ENCODE measurements around the gene DNAH8. TPM values are rescaled to one million over a fixed set of nuclear protein-coding genes. Genes with fewer than 3 reads are reported as not detected.

The DNAH8 gene
- polyA plus RNA-seq, 3 donors, result 0.28 to 0.47 (median 0.39) TPM

DNA sequence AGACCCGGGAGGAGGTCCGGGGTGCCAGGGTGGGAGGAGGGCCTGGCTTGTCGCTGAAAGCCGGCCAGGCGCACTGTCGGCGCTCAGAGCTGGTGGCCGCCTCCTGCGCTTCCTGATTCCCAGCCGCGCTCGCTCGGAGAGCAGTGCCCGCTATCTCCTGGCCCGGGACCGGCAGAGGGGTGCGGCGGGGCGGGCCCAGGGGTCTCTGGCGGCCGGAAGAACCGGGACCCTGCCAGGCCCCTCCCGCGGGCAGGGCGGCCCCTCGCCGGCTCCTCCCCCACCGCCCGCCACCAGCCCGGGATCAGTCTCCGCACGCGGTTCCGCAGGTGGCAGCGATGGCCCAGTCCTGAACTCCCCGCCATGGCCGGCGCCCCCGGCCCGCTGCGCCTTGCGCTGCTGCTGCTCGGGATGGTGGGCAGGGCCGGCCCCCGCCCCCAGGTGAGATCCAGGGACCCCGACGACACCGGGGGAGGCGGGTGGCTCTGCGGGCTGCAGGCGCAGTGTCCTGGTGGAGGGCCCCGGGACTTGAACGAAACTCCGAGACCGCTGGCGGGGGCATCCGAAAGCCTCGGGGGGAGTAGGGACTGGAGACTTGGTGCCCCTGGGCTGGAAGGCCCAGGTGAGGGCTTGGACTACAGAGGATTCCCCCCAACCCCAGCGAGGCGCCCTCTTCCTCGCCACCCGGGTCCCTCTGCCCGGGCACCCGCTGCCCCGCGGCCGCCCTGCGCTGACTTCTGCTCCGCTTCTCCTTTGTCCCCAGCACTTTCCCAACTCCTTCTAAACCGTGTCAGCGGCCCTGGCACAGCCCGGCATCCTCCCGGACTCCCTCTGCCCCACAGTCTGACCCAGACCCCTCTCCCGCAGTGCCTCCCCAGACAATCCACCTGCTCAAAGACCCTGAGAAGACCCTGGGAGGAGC, 333.6 kb downstream of the DNAH8 start, which contains the start of gene GLP1R:
GLP1R (plus strand) TSS at position 301 of the 919 bp plus-strand sequence; CDS start at position 361, 60 bp downstream.
- DNase-seq (ENCODE audit: low read depth in 3 of 3, low spot score in 2 of 3), result no peak

GRCh38 chr6:39049575-39050283, 334.6 kb downstream of the DNAH8 start:
- no peak for DNase-seq (ENCODE audit: low read depth in 3 of 3, low spot score in 2 of 3)

DNA sequence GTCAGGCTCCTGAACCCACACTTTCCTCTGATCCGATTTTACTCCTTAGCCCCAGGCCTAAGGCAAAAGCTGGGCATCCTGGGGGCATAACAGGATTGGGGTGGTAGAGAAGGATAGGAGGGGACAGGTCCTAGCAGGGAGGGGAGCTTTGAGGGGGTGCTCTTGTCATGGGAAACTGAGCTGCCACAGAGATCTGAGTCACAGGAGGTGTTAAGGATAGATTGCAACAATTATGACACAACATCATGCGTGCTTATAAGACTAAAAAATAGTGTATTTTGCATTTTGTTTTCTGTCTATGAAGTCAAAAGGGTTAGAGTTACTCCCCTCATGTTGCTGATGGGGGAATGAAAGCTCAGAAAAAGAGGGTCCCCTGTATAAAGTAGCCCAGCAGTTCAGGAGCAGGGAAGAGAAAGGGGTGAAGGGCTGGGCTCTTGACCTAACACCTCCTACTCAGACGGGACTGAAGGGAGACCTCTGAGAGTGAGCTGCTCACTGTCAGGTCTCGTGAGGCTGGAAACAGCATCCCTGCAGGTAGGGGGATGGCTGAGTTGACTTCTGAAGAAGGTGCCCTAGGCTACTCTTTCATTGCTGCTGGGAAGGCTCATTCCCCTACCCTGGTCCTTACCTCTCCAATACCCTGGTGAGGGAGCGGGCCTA, 335.5 kb downstream of the DNAH8 start:
- DNase-seq (ENCODE audit: low read depth in 3 of 3, low spot score in 2 of 3), result no peak

- DNase-seq (ENCODE audit: low read depth in 3 of 3, low spot score in 2 of 3), result no peak
Measured at GRCh38 chr6:39051399-39052122, 336.4 kb downstream of the DNAH8 start.

GRCh38 chr6:39053016-39053624, 338.0 kb downstream of the DNAH8 start:
- no peak for DNase-seq (ENCODE audit: low read depth in 3 of 3, low spot score in 2 of 3)

DNA sequence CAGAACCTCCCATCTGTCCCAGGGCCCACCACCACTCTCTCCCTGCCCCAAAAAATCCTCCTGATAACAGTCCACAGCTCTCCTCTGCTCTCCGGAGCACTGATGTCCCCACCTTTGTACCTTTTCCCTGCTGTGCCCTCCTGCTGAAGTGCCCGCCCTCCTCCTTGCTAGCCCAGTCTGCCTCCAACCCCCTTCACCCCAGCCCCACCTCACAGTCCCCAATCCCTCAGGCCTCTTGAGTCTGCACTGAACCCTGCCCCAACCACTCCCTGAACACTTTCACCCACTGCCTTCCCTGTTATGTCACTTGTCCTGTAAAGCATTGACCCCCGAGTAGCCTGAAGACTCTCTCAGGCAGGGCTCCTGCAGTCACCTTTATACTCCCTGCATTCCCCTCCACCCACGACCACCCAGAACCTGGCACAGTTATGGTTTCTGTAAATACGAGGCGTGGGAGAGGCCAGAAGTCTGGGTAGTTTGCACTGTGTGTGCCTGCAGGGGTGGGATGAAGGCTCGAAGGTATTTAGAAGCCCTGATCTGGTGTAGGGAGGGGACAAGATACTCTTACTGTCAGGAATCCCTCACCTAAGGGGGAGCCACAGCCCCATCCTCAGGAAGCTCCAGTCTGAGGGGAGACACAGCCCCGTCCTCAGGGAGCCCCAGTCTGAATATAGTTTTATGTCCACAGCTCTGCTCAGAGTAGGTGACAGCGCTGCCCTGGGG, 338.9 kb downstream of the DNAH8 start:
- no peak for DNase-seq (ENCODE audit: low read depth in 3 of 3, low spot score in 2 of 3)

GRCh38 chr6:39054577-39055142, 339.5 kb downstream of the DNAH8 start:
- no peak for DNase-seq (ENCODE audit: low read depth in 3 of 3, low spot score in 2 of 3)

DNA sequence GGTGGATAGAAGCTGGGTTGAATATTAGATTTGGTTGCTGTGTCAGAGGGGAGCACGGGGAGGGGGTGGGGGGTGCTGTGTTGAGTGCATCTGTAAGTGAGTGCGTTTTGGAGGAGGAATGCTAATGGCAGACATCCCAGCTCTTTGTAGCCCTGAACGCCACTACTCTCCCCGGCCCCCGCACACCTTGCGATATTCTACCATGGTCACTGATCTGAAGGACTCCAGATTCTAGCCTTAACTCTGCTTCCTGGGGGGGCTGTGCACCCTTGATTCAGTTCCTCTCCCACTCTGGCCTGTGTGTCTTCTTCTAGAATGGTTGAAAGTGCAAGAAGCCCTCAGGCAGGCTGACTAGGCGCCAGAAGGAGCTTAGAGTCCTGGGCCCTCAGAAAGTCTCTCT, 340.6 kb downstream of the DNAH8 start:
- no peak for DNase-seq (ENCODE audit: low read depth in 3 of 3, low spot score in 2 of 3)

DNA sequence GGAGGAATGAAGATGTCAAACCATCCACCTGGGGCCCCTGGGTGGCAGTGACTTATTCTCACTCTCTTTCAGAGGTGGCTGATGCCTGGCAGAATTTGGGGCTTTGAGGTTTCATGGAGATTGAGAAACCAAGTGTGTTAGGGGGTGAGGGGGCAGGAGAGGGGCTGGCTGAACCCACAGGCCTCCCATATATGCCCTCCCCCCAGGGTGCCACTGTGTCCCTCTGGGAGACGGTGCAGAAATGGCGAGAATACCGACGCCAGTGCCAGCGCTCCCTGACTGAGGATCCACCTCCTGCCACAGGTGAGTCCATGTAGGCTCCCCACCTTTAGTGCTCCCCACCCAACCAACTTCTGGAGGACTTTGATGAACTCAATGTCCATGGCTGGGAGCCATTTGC, 341.1 kb downstream of the DNAH8 start:
- DNase-seq (ENCODE audit: low read depth in 3 of 3, low spot score in 2 of 3), result no peak

DNA sequence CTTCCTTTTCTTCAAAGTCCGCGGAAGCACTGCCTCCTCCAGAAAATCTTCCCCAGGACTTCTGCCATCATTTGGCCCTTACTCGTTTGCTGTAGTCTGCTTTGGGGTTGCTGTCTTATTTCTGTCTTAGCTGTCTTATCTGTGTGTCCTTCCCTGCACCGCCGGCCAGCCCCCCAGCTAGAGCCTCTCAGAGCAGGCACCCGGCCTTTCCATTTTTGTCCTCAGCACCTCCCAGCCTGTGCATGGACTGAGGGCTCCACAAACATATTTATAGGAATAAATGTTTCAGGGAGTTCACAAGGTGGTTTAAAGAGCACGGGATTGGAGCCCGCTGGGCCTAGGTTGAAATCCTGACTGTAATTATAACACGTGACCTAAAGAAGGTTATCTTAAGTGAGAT, 341.6 kb downstream of the DNAH8 start:
- DNase-seq (ENCODE audit: low read depth in 3 of 3, low spot score in 2 of 3), result no peak

GRCh38 chr6:39057251-39058155, 342.4 kb downstream of the DNAH8 start:
- DNase-seq (ENCODE audit: low read depth in 3 of 3, low spot score in 2 of 3), result no peak

DNA sequence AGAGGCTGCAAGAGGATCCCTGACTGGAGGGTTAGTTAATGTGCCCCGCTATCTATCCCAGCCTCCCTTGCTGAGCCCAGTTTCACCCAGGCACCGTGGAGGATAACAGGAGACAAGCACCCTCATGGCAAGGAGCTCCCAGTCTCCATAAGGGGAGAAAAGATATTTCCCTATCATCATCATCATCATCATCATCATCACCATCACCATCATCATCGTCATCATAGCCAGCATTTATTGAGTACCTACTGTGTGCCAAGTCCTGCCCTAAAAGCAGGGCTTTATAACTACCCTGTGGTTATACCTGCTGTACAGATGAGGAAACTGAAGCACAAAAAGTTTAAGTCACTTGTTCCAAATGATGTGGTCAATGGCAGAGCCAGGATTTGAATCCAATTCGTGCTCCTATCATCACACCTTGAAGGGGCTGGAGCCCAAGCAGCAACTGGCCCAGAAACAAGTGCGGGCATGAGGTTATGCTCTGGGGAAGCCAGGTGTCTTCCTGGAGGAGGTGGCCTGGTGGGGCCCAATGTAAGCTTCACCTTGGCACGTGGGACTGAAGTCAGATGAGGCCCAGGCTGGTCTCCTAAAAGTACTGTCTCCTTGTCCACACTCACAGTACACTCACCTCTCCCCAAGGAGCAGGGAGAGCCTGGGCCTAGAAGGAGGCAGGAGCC, 343.5 kb downstream of the DNAH8 start:
- no peak for DNase-seq (ENCODE audit: low read depth in 3 of 3, low spot score in 2 of 3)

DNA sequence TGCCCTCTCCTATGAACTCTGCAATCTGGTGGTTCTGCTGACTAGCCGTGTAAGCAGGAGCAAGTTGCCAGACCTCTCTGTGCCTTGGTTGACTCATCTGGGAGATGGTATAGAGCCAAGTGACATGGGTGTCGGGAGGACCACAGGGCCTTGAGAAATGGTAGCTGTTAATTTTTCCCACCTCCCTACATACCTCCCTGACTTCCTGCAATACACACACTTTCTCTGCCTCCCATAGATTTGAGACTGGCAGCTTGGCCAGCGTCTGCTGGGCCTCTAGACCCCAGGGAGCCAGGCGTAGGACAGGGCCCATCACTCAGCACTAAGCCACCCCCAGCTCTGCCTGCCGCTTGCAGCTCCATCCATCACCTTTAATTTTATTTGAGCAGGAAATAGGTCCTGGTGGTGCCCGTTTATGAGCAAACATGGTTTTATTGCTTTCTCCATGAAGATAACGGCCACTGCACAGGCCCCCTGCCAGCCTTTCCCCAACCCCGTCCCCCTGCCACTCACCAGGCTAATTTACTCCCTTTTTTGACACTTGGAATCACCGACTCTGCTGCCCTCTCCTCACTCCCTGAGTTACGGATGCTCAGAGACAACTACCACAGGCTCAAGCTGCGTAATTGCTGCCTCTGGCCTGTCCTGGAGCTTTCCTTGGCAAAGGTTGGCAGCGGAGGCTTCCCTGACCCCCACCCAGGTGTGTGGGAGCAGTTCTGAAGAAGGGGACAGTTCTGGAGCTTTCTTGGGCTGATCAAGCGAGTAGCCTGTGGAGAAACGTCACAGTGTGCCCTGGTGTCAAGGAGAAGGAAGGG, 344.6 kb downstream of the DNAH8 start:
- no peak for DNase-seq (ENCODE audit: low read depth in 3 of 3, low spot score in 2 of 3)

- no peak for DNase-seq (ENCODE audit: low read depth in 3 of 3, low spot score in 2 of 3)
Measured at GRCh38 chr6:39060467-39061160, 345.5 kb downstream of the DNAH8 start.

DNA sequence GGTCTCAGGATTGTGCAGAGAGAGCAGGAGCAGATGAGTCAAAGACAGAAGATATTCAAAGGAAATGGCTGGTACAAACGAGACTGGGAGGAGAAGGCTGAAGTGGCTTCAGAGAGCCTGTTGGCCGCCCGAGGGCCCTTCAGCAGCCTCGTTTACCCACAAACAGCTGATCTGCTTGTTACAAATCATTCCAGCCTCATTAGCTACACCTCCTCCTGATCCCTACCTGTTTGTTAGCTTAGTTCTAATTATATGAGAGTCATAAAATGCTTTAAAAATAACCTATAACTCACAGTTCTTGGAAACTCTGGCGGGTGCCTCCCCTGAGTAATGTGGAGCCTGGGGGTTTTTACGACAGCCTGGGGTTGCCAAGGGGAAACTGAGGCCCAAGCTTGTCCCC, 346.1 kb downstream of the DNAH8 start:
- DNase-seq (ENCODE audit: low read depth in 3 of 3, low spot score in 2 of 3), result no peak

DNA sequence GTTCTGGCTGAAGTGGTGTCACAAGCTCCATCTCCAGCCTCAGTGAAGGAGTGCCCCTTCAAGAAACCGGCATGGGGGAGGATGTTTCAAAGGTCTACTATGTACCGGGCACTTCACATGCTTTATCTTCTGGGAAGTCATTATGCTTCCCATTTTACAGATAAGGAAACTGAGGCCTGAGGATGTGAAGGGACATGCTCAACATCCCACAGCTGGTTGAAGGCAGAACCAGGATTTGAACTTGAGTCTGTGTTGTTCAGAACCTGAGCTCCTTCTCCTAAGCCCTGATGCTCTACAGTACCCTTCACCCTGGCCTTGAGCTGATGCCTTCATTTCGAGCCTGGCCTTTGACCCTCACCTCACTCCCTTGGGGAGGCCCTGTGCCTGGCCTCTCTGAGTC, 346.5 kb downstream of the DNAH8 start:
- no peak for DNase-seq (ENCODE audit: low read depth in 3 of 3, low spot score in 2 of 3)

Measured in right renal cortex interstitium (tissue), 3 donors.